ENCODE data around the gene HBS1L.

DNA sequence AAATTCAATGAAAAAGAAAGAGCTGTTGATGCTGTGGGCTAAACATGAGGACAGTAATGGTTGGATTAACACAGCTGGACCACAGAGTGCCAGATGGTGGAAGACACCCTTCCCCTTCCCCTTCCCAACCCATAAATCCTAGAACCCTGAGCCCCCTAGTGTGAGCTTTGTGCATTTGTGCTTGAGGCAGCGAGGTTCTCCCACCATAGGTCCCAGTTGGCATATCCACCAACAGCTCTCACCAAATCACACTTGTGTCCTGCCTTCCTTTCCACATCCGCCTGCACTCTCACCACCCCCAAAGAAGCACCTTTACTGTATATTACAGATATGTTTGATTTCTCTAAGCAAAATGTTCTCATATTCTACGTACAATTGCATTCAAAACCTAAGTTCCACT is 32.8 kb upstream of the HBS1L start:
- no peak for TF ChIP-seq EZH2 (IDR thresholded peaks at IDR 0.05)
- TF ChIP-seq, protein P1, sequence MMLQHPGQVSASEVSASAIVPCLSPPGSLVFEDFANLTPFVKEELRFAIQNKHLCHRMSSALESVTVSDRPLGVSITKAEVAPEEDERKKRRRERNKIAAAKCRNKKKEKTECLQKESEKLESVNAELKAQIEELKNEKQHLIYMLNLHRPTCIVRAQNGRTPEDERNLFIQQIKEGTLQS (IDR thresholded peaks at IDR 0.05), result no peak
